ENCODE results near the gene TFDP2. TPM values are rescaled to one million over a fixed set of nuclear protein-coding genes. Genes with fewer than 3 reads are reported as not detected.

The TFDP2 gene
- total and polyA plus RNA-seq, 2 of the 8 experiments (the other 6 are each of a cell fraction or from before 2014, with no cell fraction given): 41.1 to 119 TPM

DNA sequence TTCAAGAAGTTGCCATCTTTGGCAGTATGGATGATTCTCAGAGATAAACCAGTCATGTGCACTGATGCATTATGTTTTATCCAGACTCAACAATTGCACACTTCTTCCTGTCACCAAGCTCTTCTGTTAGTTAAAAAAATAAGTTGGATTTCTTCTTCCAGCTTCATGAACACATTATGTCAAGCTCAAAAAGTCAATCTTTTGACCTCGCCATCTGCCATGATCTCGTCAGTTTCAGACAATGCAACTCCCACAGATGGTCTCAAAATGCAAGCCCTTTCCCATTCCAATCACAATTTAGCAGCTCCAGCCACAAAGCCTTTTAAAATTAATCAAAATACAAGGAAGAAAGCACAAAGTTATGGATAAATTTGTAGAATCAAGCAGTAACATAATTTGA, 42.8 kb downstream of the TFDP2 start:
- WGBS, 2 experiments (ENCODE audit: extremely low coverage in 1 of 2, insufficient coverage in 1 of 2, insufficient read length in 1 of 2, insufficient replicate concordance in 2 of 2, low coverage in 1 of 2, low lambda C conversion rate in 2 of 2, missing lambda C conversion rate in 1 of 2): 62% methylated on average over 2 of the region's 2 CpGs; no CpG with 5 or more reads in 1 of the 2 experiments
- no peak for FAIRE-seq
- POLR2A ChIA-PET (ENCODE audit: partially characterized antibody): no interaction called here
- TF ChIP-seq SRF (IDR thresholded peaks at IDR 0.05; ENCODE audit: low read depth, low read length) (no peak), GTF2F1 (IDR thresholded peaks at IDR 0.05; ENCODE audit: borderline replicate concordance, low read depth, low read length) (no peak), BRCA1 (IDR thresholded peaks at IDR 0.05; ENCODE audit: low read depth, low read length) (no peak), SIN3A (conservative IDR thresholded peaks at IDR 0.05 in 1 of 2, IDR thresholded peaks at IDR 0.05 in 1 of 2; ENCODE audit: low read depth in 1 of 2, low read length in 2 of 2) (no peak), BACH1 (IDR thresholded peaks at IDR 0.05; ENCODE audit: low read length) (no peak), RNF2 (IDR thresholded peaks at IDR 0.05; ENCODE audit: borderline replicate concordance, low read depth, low read length, missing control alignments, poor library complexity, severe bottlenecking) (no peak), CBX8 (IDR thresholded peaks at IDR 0.05; ENCODE audit: borderline replicate concordance, low read depth, low read length) (no peak), TCF12 (IDR thresholded peaks at IDR 0.05; ENCODE audit: low read depth, low read length) (no peak), POU5F1 (IDR thresholded peaks at IDR 0.05; ENCODE audit: low read depth, low read length) (no peak), POLR2AphosphoS5 (IDR thresholded peaks at IDR 0.05; ENCODE audit: low read depth, low read length) (no peak), SP2 (IDR thresholded peaks at IDR 0.05; ENCODE audit: low read length) (no peak), HDAC2 (IDR thresholded peaks at IDR 0.05; ENCODE audit: borderline replicate concordance in 1 of 2, low read depth in 2 of 2, low read length in 2 of 2) (no peak), CEBPB (IDR thresholded peaks at IDR 0.05; ENCODE audit: low read depth, low read length) (no peak)
- TF ChIP-seq, protein P1, sequence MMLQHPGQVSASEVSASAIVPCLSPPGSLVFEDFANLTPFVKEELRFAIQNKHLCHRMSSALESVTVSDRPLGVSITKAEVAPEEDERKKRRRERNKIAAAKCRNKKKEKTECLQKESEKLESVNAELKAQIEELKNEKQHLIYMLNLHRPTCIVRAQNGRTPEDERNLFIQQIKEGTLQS (IDR thresholded peaks at IDR 0.05; ENCODE audit: insufficient read depth, low read depth, low read length): no peak

More for the DNA sequence above, 42.8 kb downstream of the TFDP2 start:
- Histone ChIP-seq H4K8ac (ENCODE audit: extremely low read depth, insufficient read depth, low read length) (no peak overlapping the region), H4K91ac (replicated peaks; ENCODE audit: insufficient read length, low read length) (no peak overlapping the region), H2BK12ac (ENCODE audit: low read depth, low read length) (no peak overlapping the region), H3K27me3 (replicated peaks in 1 of 4; ENCODE audit: control insufficient read depth in 3 of 4, extremely low read depth in 1 of 4, insufficient read depth in 3 of 4, low read length in 3 of 4) (no peaks in the 10 kb centered on the region), H3K79me1 (ENCODE audit: low read depth, low read length) (no peaks in the 10 kb centered on the region), H4K20me1 (replicated peaks in 1 of 2; ENCODE audit: control insufficient read depth in 1 of 2, insufficient read depth in 2 of 2, low read length in 2 of 2) (no peaks in the 10 kb centered on the region), H3K56ac (replicated peaks; ENCODE audit: insufficient read length, low read depth, low read length) (no peak overlapping the region), H2BK5ac (ENCODE audit: low read depth, low read length) (no peak overlapping the region), H3K23ac (ENCODE audit: insufficient read length) (no peak overlapping the region), H2AFZ (ENCODE audit: low read length) (no peak overlapping the region), H2BK20ac (ENCODE audit: low read length) (no peak overlapping the region), H2BK15ac (ENCODE audit: low read length) (no peak overlapping the region), H3K27ac (ENCODE audit: low read depth, low read length) (no peak overlapping the region), H3K23me2 (ENCODE audit: low read depth, low read length) (no peaks in the 10 kb centered on the region), H3K4me3 (ENCODE audit: extremely low read depth in 1 of 4, insufficient read depth in 2 of 4, low read depth in 3 of 4, low read length in 4 of 4) (no peak overlapping the region), H3K18ac (ENCODE audit: extremely low read depth, low read length) (no peak overlapping the region), H3K14ac (ENCODE audit: insufficient read length) (no peak overlapping the region), H3K79me2 (ENCODE audit: control insufficient read depth in 1 of 2, insufficient read depth in 2 of 2, low read length in 2 of 2) (no peaks in the 10 kb centered on the region), H3K4me2 (ENCODE audit: insufficient read depth in 1 of 2, low read depth in 2 of 2, low read length in 2 of 2) (no peak overlapping the region), H4K5ac (ENCODE audit: insufficient read length, low read depth, low read length) (no peak overlapping the region), H2BK120ac (replicated peaks; ENCODE audit: low read depth, low read length) (no peak overlapping the region), H2AK5ac (ENCODE audit: low read depth, low read length) (no peak overlapping the region), H3K4me1 (replicated peaks in 1 of 4; ENCODE audit: control insufficient read depth in 3 of 4, insufficient read depth in 4 of 4, low read length in 3 of 4) (no peaks in the 10 kb centered on the region), H3K9me3 (ENCODE audit: insufficient read depth in 2 of 2, low read depth in 1 of 2, low read length in 1 of 2) (no peaks in the 10 kb centered on the region), H3K4ac (replicated peaks; ENCODE audit: insufficient read length, low read depth, low read length) (no peak overlapping the region), H3K36me3 (ENCODE audit: control insufficient read depth in 2 of 4, insufficient read depth in 4 of 4, low read length in 3 of 4) (no peaks in the 10 kb centered on the region), H3K9ac (replicated peaks in 1 of 4; ENCODE audit: extremely low read depth in 1 of 4, low read depth in 3 of 4, low read length in 3 of 4) (no peak overlapping the region)
- CTCF ChIA-PET (ENCODE audit: partially characterized antibody): interaction anchor here (0.6 to 1.0 kb wide), 3 partner anchors 17 to 144 kb away, joined by 3 to 4 read pairs (median 3); no protein-coding TSS in a partner anchor
- DNase-seq (ENCODE audit: low read depth in 1 of 2, low spot score in 2 of 2): no peak

Measured in H1 (cell line).